Activated CD8-positive, alpha-beta T cell treated with anti-CD3 and anti-CD28 coated beads, Interleukin-2, amount 10 ng/mL, durations not matched to agents 7 days and 5 days (primary cell): Measurements from ENCODE around the gene HSD17B8. TPM values are rescaled to one million over a fixed set of nuclear protein-coding genes. Genes with fewer than 3 reads are reported as not detected.
"Not testable (repeated sequence)": the region's sequence is repeated elsewhere in the genome, so short reads cannot be mapped to it uniquely, and the experiment has no call there.

Experiments used
- ATAC-seq: fragments of 150-1000 bp; cut with Tn5 transposase; one replicate; pipeline ENCODE4 v1.10.0; 2021; ENCODE audit warnings: moderate library complexity
- CTCF ChIA-PET: fragments of 350-600 bp; sonication (Branson Sonifier 250); formaldehyde crosslinking; loops from one replicate; lab custom pipeline; 2021; ENCODE audit warnings: antibody characterized with exemption; lab: Charles Lee
- POLR2A ChIA-PET: fragments of 350-600 bp; sonication (Branson Sonifier 250); formaldehyde crosslinking; loops from one replicate; lab custom pipeline; 2021; ENCODE audit warnings: antibody characterized with exemption; lab: Charles Lee
- DNase-seq: peaks from one replicate; pipeline ENCODE4 v3.0.0-alpha.2; 2020
- H3K27ac Mint-ChIP-seq: one replicate; pipeline ENCODE4 v1.8.0; 2021; ENCODE audit warnings: mild to moderate bottlenecking, mixed read lengths
- H3K27me3 Mint-ChIP-seq: one replicate; pipeline ENCODE4 v1.8.0; 2021; ENCODE audit warnings: low read depth, mixed read lengths
- H3K36me3 Mint-ChIP-seq: one replicate; pipeline ENCODE4 v1.8.0; 2021; ENCODE audit warnings: low read depth, mixed read lengths
- H3K4me1 Mint-ChIP-seq: one replicate; pipeline ENCODE4 v1.8.0; 2021; ENCODE audit warnings: low read depth, mixed read lengths
- H3K4me3 Mint-ChIP-seq: one replicate; pipeline ENCODE4 v1.8.0; 2021; ENCODE audit warnings: mild to moderate bottlenecking, mixed read lengths
- H3K9me3 Mint-ChIP-seq: one replicate; pipeline ENCODE4 v1.8.0; 2022; ENCODE audit warnings: mixed read lengths; ENCODE audit not compliant: insufficient read depth
- total RNA-seq, 2 experiments: library from RNA; stranded (reverse); gene quantifications; one replicate each; pipeline ENCODE4 v1.2.3, GENCODE V29; 2021

Gene HSD17B8
- total RNA-seq, 2 experiments from 2014 or later: 13.9 to 14.1 TPM

DNA sequence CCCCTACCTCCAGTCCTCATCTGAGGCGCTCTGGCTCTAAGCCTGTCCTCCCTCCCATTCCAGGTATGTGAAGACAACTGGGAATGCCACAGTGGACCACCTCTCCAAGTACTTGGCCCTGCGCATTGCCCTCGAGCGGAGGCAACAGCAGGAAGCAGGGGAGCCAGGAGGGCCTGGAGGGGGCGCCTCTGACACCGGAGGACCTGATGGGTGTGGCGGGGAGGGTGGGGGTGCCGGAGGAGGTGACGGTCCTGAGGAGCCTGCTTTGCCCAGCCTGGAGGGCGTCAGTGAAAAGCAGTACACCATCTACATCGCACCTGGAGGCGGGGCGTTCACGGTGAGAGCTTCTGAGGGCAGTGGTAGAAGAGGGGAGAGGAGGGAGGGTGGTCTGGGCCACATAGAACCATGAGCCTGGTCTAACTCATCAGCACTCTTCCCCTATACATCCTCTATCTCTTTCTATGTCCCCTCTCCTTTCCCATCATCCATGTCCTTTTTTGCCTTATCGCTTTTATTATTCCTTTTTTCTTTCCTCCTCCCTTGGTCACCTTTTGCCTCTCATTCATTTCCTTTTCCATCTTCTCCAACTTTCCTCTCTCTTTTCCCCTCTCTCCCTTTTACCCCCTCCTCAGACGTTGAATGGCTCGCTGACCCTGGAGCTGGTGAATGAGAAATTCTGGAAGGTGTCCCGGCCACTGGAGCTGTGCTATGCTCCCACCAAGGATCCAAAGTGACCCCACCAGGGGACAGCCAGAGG lies 7.4 kb downstream of the HSD17B8 start:
- Mint-ChIP-seq H3K27ac (no peak overlapping the region), H3K36me3 (peaks cover 20% of the 10 kb centered on the region)
- POLR2A ChIA-PET: interaction anchor here (1.0 to 1.1 kb wide), 3 partner anchors 8 to 240 kb away, joined by 3 to 5 read pairs (median 3); no protein-coding TSS in a partner anchor

DNA sequence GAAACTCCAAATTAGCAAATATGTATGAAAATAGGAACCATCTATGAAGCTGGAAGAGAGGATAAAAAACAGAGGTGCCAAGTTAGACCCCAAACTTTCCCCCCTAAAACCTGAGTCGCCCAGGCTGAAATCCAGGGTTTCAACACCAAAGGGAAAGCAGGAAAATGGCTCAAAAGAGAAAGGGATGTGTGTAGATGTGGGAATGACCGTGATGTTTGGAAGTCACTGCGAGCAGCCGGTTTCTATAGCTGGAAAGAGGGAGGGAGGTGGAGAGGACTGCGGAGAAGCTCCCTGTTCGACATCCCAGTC lies 8.4 kb downstream of the HSD17B8 start:
- ChIA-PET CTCF (interaction anchor here (1.9 kb wide), 1 partner anchor 35 kb away, joined by 6 read pairs; no protein-coding TSS in a partner anchor), POLR2A (interaction anchor here (1.0 to 1.1 kb wide), 2 partner anchors 8 to 241 kb away, joined by 3 to 5 read pairs; partner anchors contain the start of gene HSD17B8)
- no peaks in the 10 kb centered on the region for H3K9me3 Mint-ChIP-seq
- H3K4me3 Mint-ChIP-seq: peak overlapping the region; percentile 66
- peaks cover 11% of the 10 kb centered on the region for H3K27me3 Mint-ChIP-seq
- H3K27ac Mint-ChIP-seq: no peak overlapping the region
- H3K36me3 Mint-ChIP-seq: peaks cover 20% of the 10 kb centered on the region
- no peak for ATAC-seq
- no peak for DNase-seq
- H3K4me1 Mint-ChIP-seq: peaks cover 58% of the 10 kb centered on the region

More for the DNA sequence above, 7.4 kb downstream of the HSD17B8 start:
- ATAC-seq (no peak), DNase-seq (no peak)
- no peak overlapping the region for H3K4me3 Mint-ChIP-seq
- peaks cover 64% of the 10 kb centered on the region for H3K4me1 Mint-ChIP-seq
- no peaks in the 10 kb centered on the region for H3K9me3 Mint-ChIP-seq
- CTCF ChIA-PET: interaction anchor here (1.9 kb wide), 1 partner anchor 36 kb away, joined by 6 read pairs; no protein-coding TSS in a partner anchor
- H3K27me3 Mint-ChIP-seq: peaks cover 11% of the 10 kb centered on the region

DNA sequence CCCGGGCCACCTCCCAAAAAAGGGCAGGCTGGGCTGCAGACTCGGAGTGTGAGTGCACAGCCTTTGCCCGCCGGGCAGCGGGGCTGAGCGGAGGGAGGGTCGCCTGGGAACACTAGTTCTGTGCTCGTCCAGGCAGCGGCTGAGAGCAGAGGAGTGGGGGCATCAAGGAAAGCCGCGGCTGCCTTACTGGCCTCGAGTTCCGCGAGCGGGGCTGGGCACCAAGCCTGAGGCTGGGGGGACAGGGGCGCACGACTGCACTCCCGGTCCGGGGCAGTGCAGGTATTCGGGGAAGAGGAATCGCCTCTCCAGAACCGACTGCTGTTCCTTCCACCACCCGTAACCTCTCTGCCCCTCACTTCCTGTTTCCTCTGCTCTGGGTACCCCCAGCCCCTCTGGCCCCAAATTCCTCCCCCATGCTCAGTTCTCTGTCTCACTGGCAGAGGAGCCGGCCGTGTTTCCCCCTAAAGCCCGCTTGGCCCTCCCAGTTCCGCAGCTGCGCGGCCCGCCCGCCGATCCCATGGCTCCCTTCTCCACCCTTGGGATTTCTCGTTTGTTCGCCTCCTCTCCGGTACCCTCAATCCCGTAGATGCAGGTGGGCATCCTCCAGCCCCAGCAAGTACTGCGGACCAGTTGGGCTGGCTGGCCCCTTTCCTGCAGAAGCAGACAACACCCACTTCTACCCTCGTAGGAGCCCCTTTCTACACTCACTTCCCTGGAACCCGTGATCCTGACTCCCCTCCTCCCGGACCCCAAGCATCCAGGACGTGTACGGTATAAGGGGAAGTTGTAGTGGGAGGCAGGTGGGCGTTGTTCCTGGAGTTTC lies 8.9 kb downstream of the HSD17B8 start:
- POLR2A ChIA-PET: interaction anchor here (1.0 to 1.1 kb wide), 2 partner anchors 9 to 241 kb away, joined by 3 to 5 read pairs; partner anchors contain the start of gene HSD17B8
- CTCF ChIA-PET: no interaction called here
- peak overlapping the region; percentile 66 for H3K4me3 Mint-ChIP-seq

DNA sequence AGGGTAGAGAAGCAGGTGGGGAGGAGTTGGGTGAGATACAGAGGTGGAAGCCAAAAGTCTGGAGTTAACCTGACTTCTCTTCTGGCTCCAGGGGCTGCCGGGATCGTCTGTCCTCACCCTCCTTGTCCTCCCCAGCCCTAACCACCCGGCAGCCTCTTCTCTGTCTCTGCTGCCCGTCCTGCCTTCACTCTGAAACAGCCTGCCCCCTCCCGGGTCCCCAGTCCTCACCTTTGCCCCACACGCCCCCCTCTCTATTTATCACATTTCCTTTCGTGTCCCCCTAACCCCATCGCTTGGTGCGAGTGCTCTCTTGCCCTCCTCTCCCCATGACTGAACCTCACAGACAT lies 9.5 kb downstream of the HSD17B8 start:
- peaks cover 20% of the 10 kb centered on the region for H3K36me3 Mint-ChIP-seq
- peak overlapping the region; percentile 60 for H3K27ac Mint-ChIP-seq
- ChIA-PET CTCF (no interaction called here), POLR2A (no interaction called here)
- peaks cover 11% of the 10 kb centered on the region for H3K27me3 Mint-ChIP-seq
- ATAC-seq: no peak
- peaks cover 53% of the 10 kb centered on the region for H3K4me1 Mint-ChIP-seq
- DNase-seq: no peak
- peak overlapping the region; percentile 66 for H3K4me3 Mint-ChIP-seq
- H3K9me3 Mint-ChIP-seq: no peaks in the 10 kb centered on the region

More for the DNA sequence above, 8.9 kb downstream of the HSD17B8 start:
- peak overlapping the region; percentile 58 for H3K27ac Mint-ChIP-seq
- H3K27me3 Mint-ChIP-seq: peaks cover 11% of the 10 kb centered on the region
- no peaks in the 10 kb centered on the region for H3K9me3 Mint-ChIP-seq
- H3K4me1 Mint-ChIP-seq: peaks cover 57% of the 10 kb centered on the region
- H3K36me3 Mint-ChIP-seq: peaks cover 20% of the 10 kb centered on the region
- DNase-seq: no peak
- peak; percentile 11 for ATAC-seq

DNA sequence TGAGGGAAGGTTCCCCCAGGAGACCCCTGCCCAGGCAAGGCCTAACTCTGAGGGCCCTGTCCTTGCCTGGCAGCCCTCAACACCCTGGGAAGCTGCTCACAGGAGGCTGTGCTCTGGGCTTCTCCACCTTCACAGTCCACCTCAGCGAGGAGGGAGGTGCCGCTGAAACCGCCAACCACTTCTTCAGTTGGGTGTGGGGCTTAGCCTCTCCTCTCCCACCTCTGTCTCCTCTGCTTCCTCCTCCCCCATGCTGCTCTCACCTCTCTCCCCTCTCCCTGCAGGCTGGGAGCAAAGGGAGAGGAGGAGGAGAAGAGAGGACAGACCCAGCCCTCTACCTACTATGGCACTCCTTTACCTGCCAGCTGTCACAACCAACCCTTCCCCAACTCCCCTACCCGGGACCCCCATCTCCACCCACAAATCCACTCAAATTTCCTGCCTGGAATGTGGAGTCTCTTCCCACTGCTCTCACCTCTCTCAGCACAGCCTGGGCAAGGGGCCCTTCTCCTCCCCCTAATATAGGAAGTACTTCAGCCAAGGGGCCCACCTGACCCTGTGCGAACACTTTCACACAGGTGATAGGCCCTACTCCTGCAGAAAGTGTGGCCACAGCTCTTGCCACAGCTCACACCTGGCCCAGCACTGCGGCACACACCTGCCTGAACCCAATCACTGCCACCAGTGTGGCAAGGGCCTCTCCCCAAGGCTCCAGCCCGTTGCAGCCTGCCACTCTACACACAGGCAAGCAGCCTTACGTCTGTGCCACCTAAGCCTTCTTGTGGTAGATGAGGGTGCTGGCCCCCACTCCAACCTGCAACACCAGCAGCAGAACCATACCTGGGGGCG lies 11.0 kb downstream of the HSD17B8 start:
- H3K27me3 Mint-ChIP-seq: peaks cover 11% of the 10 kb centered on the region
- ATAC-seq: peak; percentile 42
- peak overlapping the region; percentile 32 for H3K4me3 Mint-ChIP-seq
- H3K36me3 Mint-ChIP-seq: peaks cover 7% of the 10 kb centered on the region
- peak overlapping the region; percentile 81 for H3K27ac Mint-ChIP-seq
- ChIA-PET POLR2A (interaction anchor here (0.7 to 1.3 kb wide), 2 partner anchors 16 to 33 kb away, joined by 3 read pairs; no protein-coding TSS in a partner anchor), CTCF (interaction anchor here (1.0 to 1.2 kb wide), 2 partner anchors 10 to 33 kb away, joined by 4 read pairs; no protein-coding TSS in a partner anchor)
- H3K9me3 Mint-ChIP-seq: no peaks in the 10 kb centered on the region
- DNase-seq: peak; percentile 37
- H3K4me1 Mint-ChIP-seq: peaks cover 42% of the 10 kb centered on the region

DNA sequence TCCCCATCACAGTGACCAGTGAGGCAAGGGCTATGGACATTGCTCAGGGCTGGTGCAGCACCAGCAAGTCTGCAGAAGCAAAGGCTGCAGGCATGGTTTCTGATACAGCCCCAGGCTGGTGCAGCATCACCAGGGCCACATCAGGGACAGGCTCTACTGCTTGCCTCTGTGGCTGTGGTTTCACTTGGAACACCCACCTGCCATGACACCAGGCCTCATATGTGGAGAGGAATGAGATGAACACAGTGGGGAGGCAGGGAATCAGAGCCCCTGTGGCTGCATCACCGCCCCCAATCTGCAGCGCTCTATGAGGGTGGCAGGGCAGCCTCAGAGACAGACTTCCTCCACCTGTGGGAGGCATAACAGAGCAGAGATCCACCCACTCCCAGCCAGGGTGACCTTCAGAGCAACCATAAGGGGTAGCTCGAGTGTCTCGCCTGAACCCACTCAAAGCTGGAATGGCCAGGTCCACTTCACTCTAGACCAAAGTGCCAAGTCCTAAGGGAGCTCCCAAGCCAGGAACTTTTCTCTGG lies 11.7 kb downstream of the HSD17B8 start:
- no peak overlapping the region for H3K4me3 Mint-ChIP-seq
- POLR2A ChIA-PET: interaction anchor here (1.3 kb wide), 1 partner anchor 17 kb away, joined by 3 read pairs; no protein-coding TSS in a partner anchor
- H3K36me3 Mint-ChIP-seq: peaks cover 3% of the 10 kb centered on the region
- H3K27ac Mint-ChIP-seq: peak overlapping the region; percentile 81
- peaks cover 12% of the 10 kb centered on the region for H3K27me3 Mint-ChIP-seq
- CTCF ChIA-PET: interaction anchor here (0.8 to 1.0 kb wide), 3 partner anchors 10 to 97 kb away, joined by 3 to 7 read pairs (median 3); no protein-coding TSS in a partner anchor
- no peaks in the 10 kb centered on the region for H3K9me3 Mint-ChIP-seq
- DNase-seq: no peak
- peaks cover 40% of the 10 kb centered on the region for H3K4me1 Mint-ChIP-seq
- ATAC-seq: peak; percentile 32

DNA sequence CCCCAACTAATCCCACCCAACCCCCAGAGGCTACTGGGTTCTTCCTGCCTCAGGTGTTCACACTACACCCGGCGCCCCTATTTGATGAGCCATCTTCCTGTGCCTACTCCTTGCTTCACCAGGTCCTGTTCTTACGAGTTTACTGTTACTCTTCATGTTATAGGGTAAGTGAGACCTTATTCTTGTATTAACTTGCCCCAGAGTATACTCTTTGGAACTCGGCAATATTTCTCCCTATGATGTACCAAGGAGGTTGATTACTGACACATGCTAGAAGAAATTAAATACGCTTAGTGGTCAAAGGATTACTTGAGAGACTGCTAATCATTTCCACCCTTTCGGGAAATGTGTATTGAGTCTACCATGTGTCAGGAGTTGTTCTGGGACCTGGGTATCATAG lies 12.8 kb downstream of the HSD17B8 start:
- no peak for DNase-seq
- ChIA-PET CTCF (interaction anchor here (0.8 kb wide), 1 partner anchor 98 kb away, joined by 3 read pairs; no protein-coding TSS in a partner anchor), POLR2A (no interaction called here)
- H3K27me3 Mint-ChIP-seq: peaks cover 19% of the 10 kb centered on the region
- H3K4me3 Mint-ChIP-seq: no peak overlapping the region
- no peaks in the 10 kb centered on the region for H3K36me3 Mint-ChIP-seq
- H3K4me1 Mint-ChIP-seq: peaks cover 40% of the 10 kb centered on the region
- H3K9me3 Mint-ChIP-seq: no peaks in the 10 kb centered on the region
- no peak overlapping the region for H3K27ac Mint-ChIP-seq
- ATAC-seq: no peak

DNA sequence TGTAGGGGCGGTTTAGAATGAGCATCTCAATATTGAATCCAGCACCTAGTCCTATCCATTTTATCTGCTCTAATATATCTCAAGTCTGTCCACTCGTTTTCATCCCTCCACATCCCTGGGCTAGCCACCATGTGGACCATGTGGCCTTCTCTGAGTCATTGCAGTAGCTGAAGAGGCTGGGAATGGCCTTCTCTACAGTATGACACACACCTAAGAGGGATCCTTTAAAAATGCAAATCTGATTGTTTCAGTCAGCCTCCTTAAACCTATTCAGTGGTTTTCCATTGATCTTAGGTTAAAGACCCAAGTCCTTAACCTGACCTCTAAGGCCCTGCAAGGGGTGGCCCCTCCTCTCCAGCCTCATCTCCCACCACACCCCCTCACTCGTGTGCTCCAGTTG lies 13.2 kb downstream of the HSD17B8 start:
- H3K9me3 Mint-ChIP-seq: no peaks in the 10 kb centered on the region
- H3K4me1 Mint-ChIP-seq: peaks cover 36% of the 10 kb centered on the region
- ChIA-PET POLR2A (no interaction called here), CTCF (no interaction called here)
- H3K27ac Mint-ChIP-seq: no peak overlapping the region
- no peaks in the 10 kb centered on the region for H3K36me3 Mint-ChIP-seq
- DNase-seq (no peak), ATAC-seq (no peak)
- H3K27me3 Mint-ChIP-seq: peaks cover 21% of the 10 kb centered on the region
- H3K4me3 Mint-ChIP-seq: no peak overlapping the region

DNA sequence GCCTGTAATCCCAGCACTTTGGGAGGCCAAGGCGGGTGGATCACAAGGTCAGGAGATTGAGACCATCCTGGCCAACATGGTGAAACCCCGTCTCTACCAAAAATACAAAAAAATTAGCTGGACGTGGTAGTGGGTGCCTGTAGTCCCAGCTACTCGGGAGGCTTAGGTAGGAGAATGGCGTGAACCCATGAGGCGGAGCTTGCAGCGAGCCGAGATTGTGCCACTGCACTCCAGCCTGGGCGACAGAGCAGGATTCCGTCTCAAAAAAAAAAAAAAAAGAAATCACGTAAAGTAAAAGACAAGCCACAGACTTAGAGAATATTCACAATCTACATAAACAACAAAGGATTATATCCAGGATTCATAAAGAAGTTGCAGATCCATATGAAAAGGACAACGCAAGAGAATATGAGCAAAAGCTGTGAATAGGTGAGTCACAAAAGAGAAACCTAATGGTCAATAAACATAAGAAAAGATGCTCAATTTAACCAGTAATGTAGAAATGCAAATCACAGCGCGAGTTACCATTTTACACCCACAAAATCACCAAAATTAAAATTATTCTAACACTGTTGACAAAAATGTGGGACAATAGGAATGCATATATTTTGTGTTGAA lies 22.2 kb downstream of the HSD17B8 start:
- ChIA-PET POLR2A (interaction anchor here (1.1 kb wide), 1 partner anchor 18 kb away, joined by 3 read pairs; no protein-coding TSS in a partner anchor), CTCF (interaction anchor here (0.8 to 3.6 kb wide), 5 partner anchors 10 to 29 kb away, joined by 3 to 14 read pairs (median 3); no protein-coding TSS in a partner anchor)
- H3K27me3 Mint-ChIP-seq: peaks cover 36% of the 10 kb centered on the region
- not testable (repeated sequence) for H3K36me3 Mint-ChIP-seq, H3K27ac Mint-ChIP-seq, ATAC-seq, H3K4me3 Mint-ChIP-seq, H3K4me1 Mint-ChIP-seq, DNase-seq, H3K9me3 Mint-ChIP-seq

DNA sequence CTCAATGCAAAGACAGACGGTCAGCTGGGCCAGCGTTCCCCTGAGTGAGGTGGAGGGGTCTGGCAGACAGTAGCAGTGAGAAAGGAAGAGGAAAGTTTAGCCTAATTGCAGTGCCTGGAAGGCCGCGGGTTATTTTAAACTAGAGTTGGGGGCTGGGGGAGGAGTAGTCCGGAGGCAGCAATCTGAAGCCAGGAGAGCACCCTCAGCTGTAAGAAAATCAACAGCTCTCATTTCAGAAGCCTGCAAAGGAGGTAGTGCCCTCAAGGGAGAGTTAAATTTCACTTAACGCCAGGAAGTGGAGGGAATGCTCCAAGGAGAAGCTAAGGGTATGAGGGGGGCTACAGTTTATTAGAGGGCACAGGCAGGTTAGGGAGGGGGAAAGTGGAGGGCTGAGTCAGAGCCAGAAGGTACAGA lies 30.8 kb downstream of the HSD17B8 start:
- DNase-seq: no peak
- ChIA-PET CTCF (interaction anchor here (0.8 to 3.9 kb wide), 3 partner anchors 13 to 88 kb away, joined by 3 to 20 read pairs (median 4); no protein-coding TSS in a partner anchor), POLR2A (no interaction called here)
- H3K4me1 Mint-ChIP-seq: peaks cover under 1% of the 10 kb centered on the region
- no peak for ATAC-seq
- H3K9me3 Mint-ChIP-seq: no peaks in the 10 kb centered on the region
- H3K27me3 Mint-ChIP-seq: peaks cover 25% of the 10 kb centered on the region
- no peak overlapping the region for H3K27ac Mint-ChIP-seq
- no peak overlapping the region for H3K4me3 Mint-ChIP-seq
- no peaks in the 10 kb centered on the region for H3K36me3 Mint-ChIP-seq
